Nephron (organoid): ENCODE data around the gene HOXD12.

Experiments
- H3K27ac Mint-ChIP-seq, 3 experiments: 2 replicates each; pipeline ENCODE4 v1.8.0; 2020; ENCODE audit warnings: mixed read lengths in 3 of 3, mild to moderate bottlenecking in 2 of 3, moderate library complexity in 1 of 3
- H3K27me3 Mint-ChIP-seq: 2 replicates; pipeline ENCODE4 v1.8.0; 2021; ENCODE audit warnings: low read depth, mild to moderate bottlenecking, moderate library complexity, mixed read lengths
- H3K36me3 Mint-ChIP-seq: 2 replicates; pipeline ENCODE4 v1.8.0; 2020; ENCODE audit warnings: low read depth, mixed read lengths
- H3K4me1 Mint-ChIP-seq: 2 replicates; pipeline ENCODE4 v1.8.0; 2020; ENCODE audit warnings: mixed read lengths
- H3K4me3 Mint-ChIP-seq, 3 experiments: 2 replicates each; pipeline ENCODE4 v1.8.0; 2020; ENCODE audit warnings: mild to moderate bottlenecking in 3 of 3, mixed read lengths in 3 of 3, moderate library complexity in 2 of 3
- H3K9me3 Mint-ChIP-seq: 2 replicates; pipeline ENCODE4 v1.8.0; 2020; ENCODE audit warnings: mixed read lengths
- CTCF ChIP-seq, 3 experiments: fragments of 200-600 bp; sonication (generic); IDR thresholded peaks; one replicate each; pipeline ENCODE4 v1.5.0; 2021; ENCODE audit warnings: antibody characterized with exemption in 3 of 3; ENCODE audit not compliant: unreplicated experiment in 3 of 3

The HOXD12 gene

DNA sequence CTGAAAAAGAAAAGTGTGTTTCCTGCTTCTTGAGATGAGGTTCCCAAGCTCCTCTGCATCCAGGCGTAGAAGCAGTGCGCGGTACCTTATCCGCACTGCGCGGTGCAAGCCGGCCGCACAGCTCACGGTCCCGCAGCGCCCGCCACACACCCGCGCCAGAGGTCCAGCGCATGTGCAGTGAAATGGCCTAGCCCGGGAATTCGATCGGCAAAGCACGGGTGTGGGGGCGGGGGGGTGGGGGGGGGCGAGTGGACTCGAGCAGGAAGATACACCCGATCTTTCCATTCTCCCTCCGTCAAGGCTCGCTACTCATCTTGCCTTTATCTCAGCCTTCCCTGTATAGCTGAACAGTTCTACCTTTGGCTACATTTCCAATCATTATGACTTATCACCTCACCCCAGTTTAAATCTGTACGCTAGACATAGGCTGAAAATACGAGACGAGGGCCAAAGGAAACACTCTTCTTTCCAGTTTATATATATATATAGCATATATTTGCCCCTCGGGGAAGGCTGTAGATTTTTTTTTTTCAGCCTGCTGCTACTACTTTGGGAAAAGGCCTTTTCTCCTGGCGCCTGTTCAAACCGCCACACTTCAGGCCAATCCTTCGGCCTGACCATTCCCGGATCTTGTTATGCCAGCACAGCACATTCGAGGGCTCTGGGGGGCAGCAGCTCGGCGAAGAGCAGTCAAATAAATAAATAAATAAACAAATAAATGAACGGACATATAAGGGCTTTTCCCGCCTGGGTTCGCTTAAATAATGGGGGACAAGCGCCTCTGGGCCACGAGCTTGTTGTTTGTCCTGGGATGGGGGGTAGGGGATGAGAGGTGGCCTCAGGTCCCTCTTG, 40.3 kb downstream of the HOXD12 start:
- peaks cover 30% of the 10 kb centered on the region for H3K36me3 Mint-ChIP-seq
- H3K9me3 Mint-ChIP-seq, result no peaks in the 10 kb centered on the region
- peaks cover 54% of the 10 kb centered on the region for H3K4me1 Mint-ChIP-seq
- TF ChIP-seq CTCF (IDR thresholded peaks at IDR 0.05; ENCODE audit: unreplicated experiment in 3 of 3), result no peak
- no peaks in the 10 kb centered on the region for H3K27me3 Mint-ChIP-seq
- H3K27ac Mint-ChIP-seq, result peak overlapping the region; percentile 94 to 99 (median 99)
- peak overlapping the region; percentile 88 to 97 (median 89) for H3K4me3 Mint-ChIP-seq

DNA sequence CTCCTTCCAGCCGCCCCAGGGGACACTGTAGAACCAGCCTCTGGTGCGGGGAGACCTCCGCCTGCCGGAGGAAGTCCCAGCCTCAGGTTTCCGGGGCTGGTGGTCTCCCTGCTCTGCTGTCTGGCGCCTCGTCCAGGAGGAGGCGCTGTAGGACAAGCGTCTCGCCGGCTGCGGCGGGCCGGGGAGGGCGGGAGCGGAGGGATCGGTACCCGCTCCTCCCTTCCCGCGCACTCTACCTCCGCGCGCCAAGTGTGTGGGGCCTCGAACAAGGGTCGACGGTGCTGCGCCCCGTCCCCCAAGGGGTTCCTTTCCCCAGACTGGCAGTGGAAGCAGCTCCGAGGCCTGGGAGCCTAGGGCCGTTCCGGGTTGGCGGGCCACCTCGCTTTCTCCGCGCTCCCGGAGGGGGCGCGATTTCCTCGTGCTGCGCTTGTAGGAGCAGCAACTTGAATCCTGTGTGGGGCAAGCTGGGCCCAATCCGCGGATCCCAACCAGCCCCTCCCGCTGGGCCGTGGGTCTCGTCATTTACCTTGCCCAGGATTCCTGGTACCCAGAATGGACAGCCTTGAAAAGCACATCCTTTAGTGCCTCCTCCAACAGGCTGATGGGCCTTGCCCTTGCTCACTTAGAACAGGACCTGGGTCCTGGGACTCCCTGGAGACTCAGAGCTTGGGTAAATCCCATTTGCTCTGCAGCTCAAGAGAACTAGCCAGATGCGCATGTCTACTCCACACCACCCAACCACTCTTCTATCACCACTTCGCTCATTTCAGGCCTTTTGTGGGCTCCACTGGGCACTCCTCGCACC, 41.1 kb downstream of the HOXD12 start:
- peak overlapping the region; percentile 88 to 97 (median 89) for H3K4me3 Mint-ChIP-seq
- H3K36me3 Mint-ChIP-seq, result peaks cover 39% of the 10 kb centered on the region
- peak overlapping the region; percentile 94 to 99 (median 99) for H3K27ac Mint-ChIP-seq
- peak; percentile 97 to 99 (median 98) for TF ChIP-seq CTCF (IDR thresholded peaks at IDR 0.05; ENCODE audit: unreplicated experiment in 3 of 3)
- peaks cover 53% of the 10 kb centered on the region for H3K4me1 Mint-ChIP-seq
- no peaks in the 10 kb centered on the region for H3K27me3 Mint-ChIP-seq
- no peaks in the 10 kb centered on the region for H3K9me3 Mint-ChIP-seq

DNA sequence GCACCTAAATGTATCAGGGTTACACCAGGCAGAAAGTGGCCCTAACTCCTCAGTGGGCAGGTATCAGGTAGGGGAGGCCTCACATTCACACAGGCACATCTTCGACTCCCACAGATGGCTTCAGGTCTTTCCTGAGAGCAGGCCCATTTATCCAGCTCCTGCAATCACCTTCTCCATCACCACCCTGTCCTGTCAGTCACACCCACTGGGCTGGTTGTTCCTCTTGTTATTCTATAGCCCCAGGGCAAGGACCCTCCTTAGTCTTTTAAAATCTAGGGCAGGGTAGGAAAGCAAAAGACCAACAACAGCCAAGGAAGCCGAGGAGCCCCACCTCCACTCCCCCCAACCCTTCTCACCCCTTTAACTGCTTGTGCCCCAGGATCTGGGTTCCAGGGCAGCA, 42.7 kb downstream of the HOXD12 start:
- Mint-ChIP-seq H3K27me3 (no peaks in the 10 kb centered on the region), H3K4me3 (peak overlapping the region; percentile 88 to 97 (median 89)), H3K36me3 (peaks cover 51% of the 10 kb centered on the region), H3K27ac (peak overlapping the region; percentile 88 to 99 (median 99)), H3K9me3 (no peaks in the 10 kb centered on the region), H3K4me1 (peaks cover 65% of the 10 kb centered on the region)
- no peak for TF ChIP-seq CTCF (IDR thresholded peaks at IDR 0.05; ENCODE audit: unreplicated experiment in 3 of 3)

DNA sequence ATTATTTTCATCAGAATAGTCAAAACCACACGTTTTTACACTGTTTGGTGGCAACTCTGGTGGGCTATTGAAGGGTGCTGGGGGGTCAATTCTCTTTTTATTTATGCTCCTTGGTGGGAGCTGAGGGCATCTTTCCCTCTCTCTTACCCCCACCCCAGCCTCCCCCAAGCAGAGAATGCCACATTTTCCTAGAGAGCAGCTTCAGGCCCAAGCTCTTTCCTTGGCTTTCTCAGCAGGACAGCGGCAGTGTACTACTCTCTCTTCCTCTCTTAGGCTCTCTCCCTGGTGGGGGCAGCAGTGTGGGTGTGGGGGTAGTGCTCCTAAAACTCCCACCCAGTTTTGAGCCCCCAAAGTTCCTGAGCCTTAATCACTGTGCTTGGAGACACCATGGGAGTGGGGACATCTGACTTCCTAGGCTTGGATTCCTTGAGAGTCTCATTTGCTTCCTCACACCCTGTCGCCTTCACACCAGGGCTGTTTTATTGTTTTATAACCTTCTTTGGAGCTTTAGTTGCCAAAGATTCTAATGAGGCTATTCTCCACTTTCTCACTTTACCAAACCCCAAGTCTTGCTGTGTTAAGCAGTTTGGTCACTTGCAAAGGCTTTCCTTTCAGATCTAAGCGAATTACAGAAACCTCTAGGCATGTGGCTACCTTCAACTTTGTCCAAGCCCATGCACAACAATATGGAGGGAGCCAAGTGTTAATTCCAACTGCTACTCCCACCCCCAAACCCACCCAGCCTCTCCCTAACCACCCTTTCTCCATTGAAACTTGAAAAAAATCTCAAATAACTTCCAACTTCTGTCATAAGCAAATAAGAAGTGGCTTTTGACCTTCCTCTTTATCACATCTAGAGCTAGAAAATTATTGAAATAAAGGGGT, 45.7 kb downstream of the HOXD12 start:
- H3K27ac Mint-ChIP-seq, result peak overlapping the region; percentile 95 to 99 (median 97)
- no peaks in the 10 kb centered on the region for H3K9me3 Mint-ChIP-seq
- H3K4me1 Mint-ChIP-seq, result peaks cover 87% of the 10 kb centered on the region
- H3K4me3 Mint-ChIP-seq, result peak overlapping the region; percentile 84 to 96 (median 94)
- H3K36me3 Mint-ChIP-seq, result peaks cover 56% of the 10 kb centered on the region
- TF ChIP-seq CTCF (IDR thresholded peaks at IDR 0.05; ENCODE audit: unreplicated experiment in 3 of 3), result no peak
- no peaks in the 10 kb centered on the region for H3K27me3 Mint-ChIP-seq

GRCh38 chr2:176146101-176146500, 46.5 kb downstream of the HOXD12 start:
- H3K4me3 Mint-ChIP-seq, result peak overlapping the region; percentile 84 to 96 (median 94)
- H3K27me3 Mint-ChIP-seq, result no peaks in the 10 kb centered on the region
- peaks cover 61% of the 10 kb centered on the region for H3K36me3 Mint-ChIP-seq
- no peak for TF ChIP-seq CTCF (IDR thresholded peaks at IDR 0.05; ENCODE audit: unreplicated experiment in 3 of 3)
- no peaks in the 10 kb centered on the region for H3K9me3 Mint-ChIP-seq
- peaks cover 91% of the 10 kb centered on the region for H3K4me1 Mint-ChIP-seq
- peak overlapping the region; percentile 95 to 99 (median 97) for H3K27ac Mint-ChIP-seq
